ENCODE data around the gene FARSB.
"Not testable (repeated sequence)": the region's sequence is repeated elsewhere in the genome, so short reads cannot be mapped to it uniquely, and the experiment has no call there.

- TF ChIP-seq EZH2 (IDR thresholded peaks at IDR 0.05; ENCODE audit: borderline replicate concordance, low read depth, low read length, poor library complexity, severe bottlenecking); CTCF (conservative IDR thresholded peaks at IDR 0.05; ENCODE audit: low read depth, low read length): not testable (repeated sequence)
These were observed 71.3 kb downstream of the FARSB start for GRCh38 chr2:222584589-222584988.
